A673 (cell line): Measurements from ENCODE around the gene MGAT5. TPM values are rescaled to one million over a fixed set of nuclear protein-coding genes. Genes with fewer than 3 reads are reported as not detected.

Experiments
- BruUV-seq: library from RNA; stranded (reverse); fragments of 400-500 nt; replicated peaks from 2 replicates; lab custom pipeline; 2021; lab: Mats Ljungman, UMichigan
- CTCF ChIA-PET: fragments of 300-600 bp; sonication (Branson Sonifier 250); formaldehyde crosslinking; loops from one replicate; lab custom pipeline; 2022; ENCODE audit warnings: antibody characterized with exemption; lab: Charles Lee
- POLR2A ChIA-PET: fragments of 300-600 bp; sonication (Branson Sonifier 250); formaldehyde crosslinking; loops from one replicate; lab custom pipeline; 2022; ENCODE audit warnings: antibody characterized with exemption; ENCODE audit not compliant: low non-redundant PET; lab: Charles Lee
- DNase-seq: peaks from one replicate; pipeline ENCODE4 v3.0.0-alpha.2; 2015; ENCODE audit warnings: low spot score
- H3K27ac ChIP-seq: fragments of 200-600 bp; sonication (generic); 2 replicates; pipeline ENCODE4 v1.5.1; 2016; ENCODE audit warnings: mixed run types, low read depth, mild to moderate bottlenecking, mixed read lengths, antibody characterized with exemption, low read length; ENCODE audit not compliant: poor library complexity, severe bottlenecking
- H3K27me3 ChIP-seq: fragments of 200-600 bp; sonication (generic); replicated peaks from 2 replicates; pipeline ENCODE4 v1.6.1; 2017; ENCODE audit warnings: mixed run types, low read depth, mild to moderate bottlenecking, mixed read lengths, antibody characterized with exemption, low read length; ENCODE audit not compliant: insufficient read depth, poor library complexity
- H3K36me3 ChIP-seq: fragments of 200-600 bp; sonication (generic); 2 replicates; pipeline ENCODE4 v1.6.1; 2016; ENCODE audit warnings: mixed run types, mild to moderate bottlenecking, mixed read lengths, antibody characterized with exemption, low read length; ENCODE audit not compliant: insufficient read depth, poor library complexity, severe bottlenecking
- H3K4me1 ChIP-seq: fragments of 200-600 bp; sonication (generic); 2 replicates; pipeline ENCODE4 v1.6.1; 2017; ENCODE audit warnings: mixed run types, mild to moderate bottlenecking, mixed read lengths, antibody characterized with exemption, low read length; ENCODE audit not compliant: insufficient read depth, poor library complexity, severe bottlenecking
- H3K4me3 ChIP-seq: fragments of 200-600 bp; sonication (generic); 2 replicates; pipeline ENCODE4 v1.5.1; 2016; ENCODE audit warnings: low read depth, mixed run types, mild to moderate bottlenecking, mixed read lengths, low read length; ENCODE audit not compliant: poor library complexity, severe bottlenecking
- H3K9me3 ChIP-seq: fragments of 200-600 bp; sonication (generic); 2 replicates; pipeline ENCODE4 v1.6.1; 2016; ENCODE audit warnings: mixed run types, low read depth, mild to moderate bottlenecking, mixed read lengths, antibody characterized with exemption, low read length; ENCODE audit not compliant: poor library complexity, severe bottlenecking
- CTCF ChIP-seq: fragments of 300-800, 200-600 bp; sonication (generic); conservative IDR thresholded peaks from 2 replicates; pipeline ENCODE4 v1.5.1; 2017; ENCODE audit warnings: low read depth, mild to moderate bottlenecking, antibody characterized with exemption, low read length, moderate library complexity, mixed read lengths
- EZH2 ChIP-seq: fragments of 200-600 bp; sonication (generic); IDR thresholded peaks from 2 replicates; pipeline ENCODE4 v1.6.1; 2017; ENCODE audit warnings: borderline replicate concordance, low read depth, mild to moderate bottlenecking, mixed read lengths, antibody characterized with exemption, low read length; ENCODE audit not compliant: poor library complexity, severe bottlenecking
- intact Hi-C: fragments of 100-400 bp; cut with micrococcal nuclease; formaldehyde crosslinking; loops from one replicate; pipeline ENCODE4 v1.10.0; 2022; ENCODE audit not compliant: unreplicated experiment
- total RNA-seq: library from RNA; stranded (reverse); gene quantifications from 2 replicates; pipeline ENCODE4 v1.2.3, GENCODE V29; 2021

Gene MGAT5
- total RNA-seq, 1 experiment from 2014 or later: 11.0 TPM

GRCh38 chr2:134310107-134311079, 56.5 kb downstream of the MGAT5 start:
- POLR2A ChIA-PET: no interaction called here
- BruUV-seq: no TSS peak
- H3K4me3 ChIP-seq: no peak overlapping the region

GRCh38 chr2:134312482-134312881, 58.6 kb downstream of the MGAT5 start:
- CTCF ChIA-PET: no interaction called here
- H3K27ac ChIP-seq: no peak overlapping the region
- no peaks in the 10 kb centered on the region for H3K27me3 ChIP-seq
- H3K36me3 ChIP-seq: no peaks in the 10 kb centered on the region
- DNase-seq: no peak
- intact Hi-C loops: no loop called here
- POLR2A ChIA-PET: no interaction called here
- peaks cover 4% of the 10 kb centered on the region for H3K4me1 ChIP-seq
- H3K4me3 ChIP-seq: no peak overlapping the region
- no peaks in the 10 kb centered on the region for H3K9me3 ChIP-seq
- no TSS peak for BruUV-seq
- TF ChIP-seq EZH2 (no peak), CTCF (no peak)

More at GRCh38 chr2:134310107-134311079, 56.5 kb downstream of the MGAT5 start:
- Histone ChIP-seq H3K9me3 (no peaks in the 10 kb centered on the region), H3K27ac (no peak overlapping the region), H3K27me3 (no peaks in the 10 kb centered on the region), H3K36me3 (no peaks in the 10 kb centered on the region), H3K4me1 (peaks cover 11% of the 10 kb centered on the region)
- CTCF ChIA-PET: no interaction called here
- TF ChIP-seq EZH2 (no peak), CTCF (no peak)
- intact Hi-C loops: no loop called here
- no peak for DNase-seq

- CTCF ChIA-PET: no interaction called here
- POLR2A ChIA-PET: no interaction called here
- Histone ChIP-seq H3K9me3 (no peaks in the 10 kb centered on the region), H3K27ac (no peak overlapping the region), H3K4me1 (no peaks in the 10 kb centered on the region), H3K27me3 (no peaks in the 10 kb centered on the region), H3K4me3 (no peak overlapping the region), H3K36me3 (no peaks in the 10 kb centered on the region)
- no peak for TF ChIP-seq CTCF
- TF ChIP-seq EZH2: no peak
- intact Hi-C loops: no loop called here
- DNase-seq: no peak
- no TSS peak for BruUV-seq
Measured at GRCh38 chr2:134314202-134314601, 60.3 kb downstream of the MGAT5 start.
